Activated naive CD8-positive, alpha-beta T cell (primary cell): ENCODE results near the gene POMP.

ENCODE experiments used
- H3K27ac Mint-ChIP-seq: one replicate; pipeline ENCODE4 v1.8.0; 2021; ENCODE audit warnings: mixed read lengths
- H3K27me3 Mint-ChIP-seq: one replicate; pipeline ENCODE4 v1.8.0; 2021; ENCODE audit warnings: mixed read lengths
- H3K36me3 Mint-ChIP-seq: one replicate; pipeline ENCODE4 v1.8.0; 2021; ENCODE audit warnings: mixed read lengths
- H3K4me1 Mint-ChIP-seq: one replicate; pipeline ENCODE4 v1.8.0; 2021; ENCODE audit warnings: low read depth, mixed read lengths
- H3K4me3 Mint-ChIP-seq: one replicate; pipeline ENCODE4 v1.8.0; 2021; ENCODE audit warnings: mild to moderate bottlenecking, mixed read lengths
- H3K9me3 Mint-ChIP-seq: one replicate; pipeline ENCODE4 v1.8.0; 2021; ENCODE audit warnings: low read depth, mixed read lengths

The POMP gene

DNA sequence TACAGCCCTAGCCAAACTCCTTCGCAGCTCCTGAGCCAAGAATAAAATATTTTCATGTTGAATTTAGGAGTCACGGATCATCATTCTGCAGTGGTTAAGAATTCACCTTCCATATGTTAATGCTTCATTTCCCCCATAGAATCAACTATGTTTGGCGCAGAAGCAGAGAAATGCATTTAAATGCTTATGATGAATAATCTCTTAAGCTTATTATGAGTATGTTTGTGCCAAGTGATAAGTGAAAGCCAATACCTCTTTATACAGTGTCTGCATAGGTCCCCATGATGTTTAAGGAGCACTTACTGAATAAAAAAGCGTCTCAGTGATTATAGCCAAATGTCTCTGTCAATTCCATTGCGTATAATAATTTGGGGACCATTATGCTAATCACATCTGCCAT is 32.7 kb upstream of the POMP start:
- Mint-ChIP-seq H3K4me1 (peaks cover 5% of the 10 kb centered on the region), H3K36me3 (no peaks in the 10 kb centered on the region), H3K4me3 (no peak overlapping the region)

DNA sequence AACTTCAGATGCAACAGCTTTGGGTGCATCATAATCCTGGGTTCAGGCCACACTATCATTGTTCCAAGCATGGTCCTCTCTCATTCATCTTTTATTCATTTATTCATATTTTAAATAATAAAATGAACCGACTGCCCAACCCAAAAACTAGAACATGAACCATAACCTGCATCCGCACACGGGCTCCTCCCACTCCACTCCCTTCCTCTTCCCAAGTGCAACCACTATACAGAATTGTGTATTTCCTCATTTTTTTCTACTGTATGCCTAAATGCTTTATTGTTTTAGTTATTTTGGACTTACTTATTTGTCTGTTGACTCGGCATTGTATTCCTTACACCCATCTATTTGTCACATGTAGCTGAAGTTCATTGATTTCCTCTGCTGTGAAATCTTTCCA is 30.7 kb upstream of the POMP start:
- Mint-ChIP-seq H3K36me3 (no peaks in the 10 kb centered on the region), H3K4me3 (no peak overlapping the region), H3K27ac (no peak overlapping the region)

More for the DNA sequence above, 32.7 kb upstream of the POMP start:
- Mint-ChIP-seq H3K27me3 (no peaks in the 10 kb centered on the region), H3K27ac (no peak overlapping the region), H3K9me3 (no peaks in the 10 kb centered on the region)

DNA sequence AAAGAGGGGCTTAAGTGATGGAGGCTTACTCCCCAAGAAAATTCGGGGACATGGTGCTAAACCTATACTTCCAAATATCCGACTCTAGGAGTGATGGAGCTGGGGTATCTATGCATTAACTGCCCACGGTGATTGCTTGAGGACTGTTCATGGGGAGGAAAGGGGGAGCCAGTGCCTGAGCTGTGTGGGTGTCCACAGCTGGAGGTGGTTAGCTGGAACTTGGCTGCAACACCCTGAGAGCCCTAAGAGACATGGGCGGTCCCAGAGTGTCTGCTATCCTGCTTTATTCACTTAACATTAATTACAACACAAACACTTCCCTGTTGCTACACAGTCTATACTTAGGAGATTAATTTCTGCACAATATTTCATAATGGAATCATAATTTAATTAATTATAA is 28.1 kb upstream of the POMP start:
- Mint-ChIP-seq H3K4me1 (no peaks in the 10 kb centered on the region), H3K36me3 (no peaks in the 10 kb centered on the region), H3K4me3 (no peak overlapping the region), H3K27me3 (no peaks in the 10 kb centered on the region), H3K27ac (no peak overlapping the region), H3K9me3 (no peaks in the 10 kb centered on the region)

More for the DNA sequence above, 30.7 kb upstream of the POMP start:
- H3K4me1 Mint-ChIP-seq: peaks cover 5% of the 10 kb centered on the region
- H3K9me3 Mint-ChIP-seq: no peaks in the 10 kb centered on the region
- H3K27me3 Mint-ChIP-seq: no peaks in the 10 kb centered on the region

DNA sequence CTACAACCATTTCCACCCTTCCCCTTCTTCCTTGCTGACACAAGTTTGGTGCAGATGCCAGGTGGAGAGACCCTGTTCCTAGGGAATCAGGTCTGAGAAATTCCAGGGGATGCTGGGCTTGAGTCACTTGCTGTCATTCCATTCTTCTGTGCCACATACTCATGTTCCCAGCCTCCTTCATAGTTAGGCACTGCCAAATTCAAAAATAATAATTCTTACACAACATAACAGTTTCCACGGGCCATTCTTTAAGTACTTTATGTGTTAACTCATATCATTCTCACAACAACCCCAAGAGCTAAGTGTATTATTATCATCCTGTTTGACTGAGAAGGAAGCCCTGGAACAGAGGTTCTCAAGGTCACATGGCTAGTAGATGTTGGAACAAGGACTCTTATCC is 27.1 kb upstream of the POMP start:
- Mint-ChIP-seq H3K9me3 (no peaks in the 10 kb centered on the region), H3K4me1 (peaks cover 4% of the 10 kb centered on the region), H3K27me3 (no peaks in the 10 kb centered on the region), H3K27ac (no peak overlapping the region), H3K4me3 (no peak overlapping the region), H3K36me3 (no peaks in the 10 kb centered on the region)

DNA sequence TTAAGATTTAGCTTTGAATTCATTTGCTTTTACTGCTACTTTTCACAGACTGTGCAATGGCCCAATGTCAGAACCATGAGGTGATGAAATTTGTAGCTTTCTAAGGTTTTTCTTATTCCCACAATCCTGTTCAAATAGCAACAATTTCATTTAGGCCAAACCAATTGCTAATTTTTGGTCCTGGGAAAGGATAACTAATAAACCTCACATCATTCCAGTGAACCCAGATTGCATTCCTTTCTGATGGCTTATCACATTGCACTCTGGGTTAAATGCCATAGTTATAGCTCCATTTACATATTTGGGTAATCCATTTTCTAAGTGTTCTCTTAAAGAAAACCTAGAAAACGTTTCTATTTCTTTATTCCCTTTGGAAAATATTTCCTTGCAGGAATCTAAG is 22.9 kb upstream of the POMP start:
- Mint-ChIP-seq H3K27ac (no peak overlapping the region), H3K4me3 (no peak overlapping the region), H3K27me3 (peaks cover 3% of the 10 kb centered on the region), H3K4me1 (peaks cover 8% of the 10 kb centered on the region), H3K36me3 (no peaks in the 10 kb centered on the region), H3K9me3 (no peaks in the 10 kb centered on the region)

DNA sequence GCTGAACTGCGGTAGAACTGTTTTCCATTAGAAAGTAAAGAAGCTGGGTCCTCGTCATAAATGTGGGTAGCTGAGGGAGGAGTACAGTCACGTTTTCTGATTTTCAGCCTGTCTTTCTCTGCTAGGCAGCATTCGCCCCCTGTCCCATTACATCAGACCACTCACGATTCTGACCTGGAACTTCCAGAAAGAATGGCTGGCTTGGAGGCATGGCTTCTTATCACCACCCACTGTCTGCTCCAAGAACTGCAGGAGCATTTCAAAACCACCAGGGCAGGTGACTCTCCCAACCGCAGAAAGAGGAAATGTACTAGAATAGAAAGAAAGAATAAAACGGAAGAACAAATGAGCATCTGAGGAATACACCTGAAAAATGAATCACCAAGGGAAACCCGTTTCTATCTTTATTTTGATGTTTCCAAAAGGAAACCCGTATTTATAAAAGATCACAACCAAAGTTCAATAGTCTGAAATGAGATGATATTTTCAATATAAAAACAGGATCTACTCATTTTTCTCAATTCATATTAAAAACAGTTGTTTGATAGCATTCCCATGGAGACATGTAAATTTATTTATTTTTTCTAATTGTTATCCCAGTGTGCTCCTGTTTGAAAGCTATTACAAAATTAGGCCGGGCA is 22.1 kb upstream of the POMP start:
- no peak overlapping the region for H3K27ac Mint-ChIP-seq
- H3K4me1 Mint-ChIP-seq: peaks cover 8% of the 10 kb centered on the region
- peak overlapping the region; percentile 15 for H3K4me3 Mint-ChIP-seq
- H3K36me3 Mint-ChIP-seq: no peaks in the 10 kb centered on the region
- H3K27me3 Mint-ChIP-seq: peaks cover 3% of the 10 kb centered on the region
- H3K9me3 Mint-ChIP-seq: no peaks in the 10 kb centered on the region

DNA sequence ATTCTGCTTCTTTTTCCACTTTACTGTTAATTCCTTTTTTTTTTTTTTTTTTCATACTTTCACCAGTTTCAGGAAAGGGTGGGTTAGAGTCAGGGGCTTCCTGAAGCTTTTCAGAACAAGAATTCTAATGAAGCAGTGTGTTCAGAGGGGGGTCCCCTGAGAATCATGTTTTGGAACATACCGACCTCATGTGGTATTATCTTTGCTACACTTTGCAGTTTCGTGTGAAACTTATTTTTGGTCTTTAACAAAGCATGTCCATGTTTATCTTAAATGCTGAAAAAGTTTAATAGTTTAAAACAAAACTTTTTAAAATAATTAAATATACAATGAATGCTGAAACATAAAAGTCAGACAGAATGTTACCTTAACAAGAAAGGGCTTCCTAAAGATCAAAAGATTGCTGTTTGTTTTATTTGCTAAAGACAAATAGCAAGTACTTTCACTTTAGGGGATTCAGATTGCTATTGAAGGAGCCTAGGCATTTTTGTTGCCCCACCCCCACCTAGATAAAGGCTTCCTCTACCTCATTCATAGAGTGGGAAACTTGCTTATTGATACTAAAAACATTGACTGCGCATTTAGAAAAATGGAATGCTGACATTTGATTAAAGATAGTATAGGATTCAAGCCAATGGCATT is 21.1 kb upstream of the POMP start:
- H3K27me3 Mint-ChIP-seq: peaks cover 3% of the 10 kb centered on the region
- no peak overlapping the region for H3K27ac Mint-ChIP-seq
- H3K9me3 Mint-ChIP-seq: no peaks in the 10 kb centered on the region
- no peaks in the 10 kb centered on the region for H3K36me3 Mint-ChIP-seq
- H3K4me1 Mint-ChIP-seq: peaks cover 8% of the 10 kb centered on the region
- no peak overlapping the region for H3K4me3 Mint-ChIP-seq

DNA sequence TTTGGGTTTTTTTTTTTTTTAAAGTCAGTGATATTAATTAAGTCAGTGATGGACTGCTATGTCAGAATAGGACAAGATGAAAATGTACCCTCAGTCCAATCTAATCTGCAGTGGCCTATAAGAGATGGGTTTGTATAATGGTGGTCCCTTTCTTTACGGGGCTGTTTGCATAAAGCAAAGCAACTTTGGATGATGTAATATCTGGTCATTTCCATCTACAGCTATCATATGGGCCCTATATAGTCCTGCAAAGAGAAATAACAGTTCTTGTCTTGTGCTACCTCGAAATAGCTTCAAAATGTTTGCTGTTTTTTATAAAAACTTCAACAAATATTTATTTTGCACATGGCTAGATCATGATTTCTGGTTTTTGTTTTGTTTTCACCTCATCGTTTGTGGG is 20.2 kb upstream of the POMP start:
- Mint-ChIP-seq H3K27me3 (peaks cover 3% of the 10 kb centered on the region), H3K36me3 (no peaks in the 10 kb centered on the region), H3K4me1 (peaks cover 8% of the 10 kb centered on the region), H3K4me3 (no peak overlapping the region), H3K27ac (no peak overlapping the region), H3K9me3 (no peaks in the 10 kb centered on the region)

DNA sequence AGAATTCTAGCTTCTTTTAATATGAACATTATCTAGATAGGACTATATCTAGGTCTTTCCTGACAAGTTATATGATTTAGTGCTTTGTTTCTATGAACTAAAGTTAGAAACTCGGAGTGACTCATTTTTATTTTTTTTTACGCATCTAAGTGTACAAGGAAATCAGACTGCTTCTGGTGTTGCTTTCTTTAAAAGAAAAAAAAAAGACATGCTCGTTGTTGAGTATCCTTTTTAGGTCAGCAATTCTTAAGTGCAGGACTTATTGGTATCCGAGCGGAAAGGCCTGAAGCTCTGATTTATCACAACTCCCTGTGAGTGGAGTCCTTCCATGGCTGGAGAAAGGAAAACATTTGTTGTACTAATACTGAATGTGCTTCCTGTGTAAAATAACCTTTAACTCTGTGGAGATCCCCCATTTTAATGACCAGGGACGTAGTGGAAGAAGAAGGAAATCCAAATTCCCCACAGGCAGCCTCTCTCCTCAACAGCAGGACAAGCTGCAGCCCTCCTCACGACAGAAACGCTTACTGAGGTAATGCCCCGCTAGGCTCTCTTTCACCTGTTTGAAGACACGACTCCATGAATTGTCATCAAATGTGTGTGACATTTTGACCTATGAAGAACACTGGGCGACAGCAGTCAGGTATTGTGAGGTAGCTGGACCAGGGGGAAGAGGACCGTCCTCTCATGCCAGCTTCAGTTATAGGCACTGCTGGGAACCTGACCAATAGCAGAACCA is 17.9 kb upstream of the POMP start:
- Mint-ChIP-seq H3K27me3 (peaks cover 3% of the 10 kb centered on the region), H3K9me3 (no peaks in the 10 kb centered on the region), H3K4me1 (peaks cover 8% of the 10 kb centered on the region)

DNA sequence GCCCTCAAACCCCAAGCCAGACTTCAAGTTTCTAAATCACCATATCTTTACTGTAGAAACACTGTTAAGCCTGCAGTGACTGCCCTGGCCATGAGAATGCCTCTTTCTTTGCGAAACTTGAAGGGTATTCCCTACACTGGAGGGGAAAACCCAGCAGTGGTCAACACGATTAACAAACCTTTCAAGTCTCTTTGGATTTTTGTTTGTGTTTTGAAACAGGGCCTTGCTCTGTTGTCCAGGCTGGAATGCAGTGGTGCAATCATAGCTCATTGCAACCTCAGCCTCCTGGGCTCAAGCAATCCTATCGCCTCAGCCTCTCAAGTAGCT is 17.4 kb upstream of the POMP start:
- H3K4me1 Mint-ChIP-seq: peaks cover 6% of the 10 kb centered on the region
- H3K27me3 Mint-ChIP-seq: peaks cover 3% of the 10 kb centered on the region
- no peak overlapping the region for H3K27ac Mint-ChIP-seq
- H3K4me3 Mint-ChIP-seq: no peak overlapping the region
- H3K9me3 Mint-ChIP-seq: no peaks in the 10 kb centered on the region
- no peaks in the 10 kb centered on the region for H3K36me3 Mint-ChIP-seq

More for the DNA sequence above, 17.9 kb upstream of the POMP start:
- no peak overlapping the region for H3K4me3 Mint-ChIP-seq
- H3K27ac Mint-ChIP-seq: no peak overlapping the region
- H3K36me3 Mint-ChIP-seq: no peaks in the 10 kb centered on the region

DNA sequence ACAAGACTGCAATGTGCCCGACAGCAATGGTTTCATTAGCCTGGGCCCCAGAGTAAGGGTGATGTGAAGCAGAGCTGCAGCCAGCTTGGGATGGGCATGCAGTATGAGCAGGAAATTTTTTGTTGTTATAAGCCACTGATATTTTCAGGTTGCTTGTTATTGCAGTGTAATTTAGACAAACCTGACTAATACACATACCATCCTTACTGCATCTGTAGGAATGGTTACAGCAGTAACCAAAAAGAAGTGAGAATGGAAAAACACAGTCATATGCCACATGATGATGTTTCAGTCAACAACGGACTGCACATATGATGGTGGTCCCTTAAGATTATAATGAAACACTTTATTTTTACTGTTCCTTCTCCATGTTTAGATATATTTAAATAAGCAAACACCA is 8.6 kb upstream of the POMP start:
- no peaks in the 10 kb centered on the region for H3K9me3 Mint-ChIP-seq
- no peak overlapping the region for H3K4me3 Mint-ChIP-seq
- H3K27me3 Mint-ChIP-seq: no peaks in the 10 kb centered on the region
- no peaks in the 10 kb centered on the region for H3K36me3 Mint-ChIP-seq
- H3K27ac Mint-ChIP-seq: no peak overlapping the region
- peaks cover 7% of the 10 kb centered on the region for H3K4me1 Mint-ChIP-seq

DNA sequence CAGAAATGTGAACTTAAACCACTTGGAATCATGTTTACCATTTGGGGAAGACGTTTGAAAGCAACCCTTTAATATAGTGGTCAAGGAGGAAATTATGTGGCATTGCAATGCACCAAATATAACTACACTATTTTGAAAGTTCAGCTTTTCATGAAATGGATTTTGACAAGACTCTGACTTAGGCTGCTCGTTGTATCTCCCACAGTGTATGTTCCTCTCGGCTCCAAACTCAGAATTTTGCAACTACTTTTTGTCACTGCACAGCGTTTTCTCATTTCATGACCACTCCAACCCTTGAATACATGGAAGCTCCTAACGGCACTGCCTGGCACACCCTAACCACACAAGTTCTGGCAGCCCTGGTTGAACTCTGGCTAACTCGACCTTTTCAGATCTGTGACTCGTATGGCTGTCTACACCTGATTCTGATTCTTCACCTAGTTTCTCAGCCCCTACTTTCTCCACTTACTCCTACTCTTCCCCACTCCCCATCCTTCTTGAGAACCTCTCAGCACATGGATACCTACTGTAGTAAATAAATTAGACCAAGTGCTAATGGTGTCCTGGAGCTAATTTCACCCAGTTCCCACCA is 7.0 kb upstream of the POMP start:
- Mint-ChIP-seq H3K4me3 (no peak overlapping the region), H3K27me3 (no peaks in the 10 kb centered on the region), H3K9me3 (no peaks in the 10 kb centered on the region), H3K4me1 (peaks cover 18% of the 10 kb centered on the region), H3K27ac (peak overlapping the region; percentile 36), H3K36me3 (no peaks in the 10 kb centered on the region)

DNA sequence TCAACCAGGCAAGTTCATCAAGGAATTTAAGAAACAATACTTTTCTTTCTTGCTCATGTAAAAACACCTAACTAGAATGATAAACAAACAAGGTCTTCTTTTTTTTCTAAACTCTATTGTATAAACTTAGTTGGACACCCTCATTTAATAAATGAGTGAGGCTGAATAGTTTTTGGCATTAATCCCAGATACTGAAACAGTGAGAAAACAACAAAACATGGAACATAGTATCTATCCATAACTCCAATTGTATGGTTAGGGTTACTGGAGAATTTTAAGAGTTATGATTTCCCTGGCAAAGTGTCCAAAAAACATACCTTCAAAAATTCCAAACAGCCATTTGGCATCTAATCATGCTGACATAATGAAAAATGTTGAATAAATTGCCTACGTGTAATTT is 5.8 kb upstream of the POMP start:
- Mint-ChIP-seq H3K9me3 (no peaks in the 10 kb centered on the region), H3K36me3 (no peaks in the 10 kb centered on the region), H3K27me3 (no peaks in the 10 kb centered on the region), H3K4me3 (no peak overlapping the region), H3K4me1 (peaks cover 27% of the 10 kb centered on the region), H3K27ac (no peak overlapping the region)

DNA sequence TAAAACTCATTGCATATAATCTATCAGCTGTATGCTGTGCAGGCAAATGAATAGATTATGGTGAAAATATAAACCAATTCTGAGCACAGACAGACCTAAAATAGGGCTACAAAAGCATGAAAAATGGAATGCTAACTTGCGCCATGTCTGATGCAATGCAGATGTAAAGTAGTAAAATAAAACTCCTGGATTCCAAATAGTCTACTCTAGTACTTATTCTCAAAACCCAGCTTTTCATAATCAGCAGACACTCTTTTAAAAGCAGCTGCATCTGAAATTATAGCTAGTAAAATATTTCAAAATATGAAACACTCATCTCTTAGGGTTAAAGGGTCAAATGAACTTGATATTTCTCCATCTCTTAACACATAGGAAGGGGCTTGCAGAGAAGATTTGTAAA is 4.7 kb upstream of the POMP start:
- no peaks in the 10 kb centered on the region for H3K9me3 Mint-ChIP-seq
- peaks cover 29% of the 10 kb centered on the region for H3K4me1 Mint-ChIP-seq
- no peak overlapping the region for H3K4me3 Mint-ChIP-seq
- H3K36me3 Mint-ChIP-seq: no peaks in the 10 kb centered on the region
- no peak overlapping the region for H3K27ac Mint-ChIP-seq
- no peaks in the 10 kb centered on the region for H3K27me3 Mint-ChIP-seq

DNA sequence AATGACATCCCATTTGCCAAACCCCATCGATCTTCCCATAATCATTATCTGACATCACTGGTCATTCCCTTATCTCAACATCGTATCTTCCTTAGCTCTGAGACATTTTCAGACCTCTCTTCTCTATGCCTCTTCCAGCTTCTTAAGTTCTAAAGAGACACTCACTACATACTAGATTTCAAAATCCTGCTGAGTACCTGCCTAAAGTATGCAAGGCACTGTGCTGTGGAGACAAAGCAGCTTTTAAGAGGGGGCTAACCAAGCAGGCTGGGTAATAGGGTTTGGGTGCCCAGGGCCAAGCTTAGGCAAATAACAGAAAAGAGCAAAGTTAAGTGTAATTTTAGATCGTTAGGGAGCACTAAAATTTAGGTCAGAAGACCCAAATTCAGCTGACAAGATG is 3.4 kb upstream of the POMP start:
- Mint-ChIP-seq H3K4me3 (no peak overlapping the region), H3K27ac (peak overlapping the region; percentile 2), H3K27me3 (no peaks in the 10 kb centered on the region), H3K36me3 (peaks cover 3% of the 10 kb centered on the region), H3K4me1 (peaks cover 38% of the 10 kb centered on the region), H3K9me3 (no peaks in the 10 kb centered on the region)
